ENCODE measurements around the gene SLC34A3. TPM values are rescaled to one million over a fixed set of nuclear protein-coding genes. Genes with fewer than 3 reads are reported as not detected.

The SLC34A3 gene
- total RNA-seq, 1 donor from 2014 or later: not detected

GRCh38 chr9:137227054-137227852 lies 3.4 kb upstream of the SLC34A3 start, which contains the start of gene RNF224:
TSS of gene RNF224 (plus strand) at chr9:137227502. CDS start at chr9:137228336, 834 bp downstream.
- DNase-seq (ENCODE audit: low read depth, low spot score): peak; percentile 81
- Mint-ChIP-seq H3K4me3 (peak within 1 kb of the TSS; percentile 82), H3K27me3 (ENCODE audit: low read depth) (peaks cover 6% of the 10 kb centered on the region), H3K27ac (ENCODE audit: unreplicated experiment) (no peak within 1 kb of the TSS), H3K36me3 (ENCODE audit: low read depth) (no peaks in the 10 kb centered on the region), H3K4me1 (peaks cover 4% of the 10 kb centered on the region), H3K9me3 (no peaks in the 10 kb centered on the region)
- TF ChIP-seq, protein P1, sequence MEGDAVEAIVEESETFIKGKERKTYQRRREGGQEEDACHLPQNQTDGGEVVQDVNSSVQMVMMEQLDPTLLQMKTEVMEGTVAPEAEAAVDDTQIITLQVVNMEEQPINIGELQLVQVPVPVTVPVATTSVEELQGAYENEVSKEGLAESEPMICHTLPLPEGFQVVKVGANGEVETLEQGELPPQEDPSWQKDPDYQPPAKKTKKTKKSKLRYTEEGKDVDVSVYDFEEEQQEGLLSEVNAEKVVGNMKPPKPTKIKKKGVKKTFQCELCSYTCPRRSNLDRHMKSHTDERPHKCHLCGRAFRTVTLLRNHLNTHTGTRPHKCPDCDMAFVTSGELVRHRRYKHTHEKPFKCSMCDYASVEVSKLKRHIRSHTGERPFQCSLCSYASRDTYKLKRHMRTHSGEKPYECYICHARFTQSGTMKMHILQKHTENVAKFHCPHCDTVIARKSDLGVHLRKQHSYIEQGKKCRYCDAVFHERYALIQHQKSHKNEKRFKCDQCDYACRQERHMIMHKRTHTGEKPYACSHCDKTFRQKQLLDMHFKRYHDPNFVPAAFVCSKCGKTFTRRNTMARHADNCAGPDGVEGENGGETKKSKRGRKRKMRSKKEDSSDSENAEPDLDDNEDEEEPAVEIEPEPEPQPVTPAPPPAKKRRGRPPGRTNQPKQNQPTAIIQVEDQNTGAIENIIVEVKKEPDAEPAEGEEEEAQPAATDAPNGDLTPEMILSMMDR (conservative IDR thresholded peaks at IDR 0.05): peak; percentile 87

DNA sequence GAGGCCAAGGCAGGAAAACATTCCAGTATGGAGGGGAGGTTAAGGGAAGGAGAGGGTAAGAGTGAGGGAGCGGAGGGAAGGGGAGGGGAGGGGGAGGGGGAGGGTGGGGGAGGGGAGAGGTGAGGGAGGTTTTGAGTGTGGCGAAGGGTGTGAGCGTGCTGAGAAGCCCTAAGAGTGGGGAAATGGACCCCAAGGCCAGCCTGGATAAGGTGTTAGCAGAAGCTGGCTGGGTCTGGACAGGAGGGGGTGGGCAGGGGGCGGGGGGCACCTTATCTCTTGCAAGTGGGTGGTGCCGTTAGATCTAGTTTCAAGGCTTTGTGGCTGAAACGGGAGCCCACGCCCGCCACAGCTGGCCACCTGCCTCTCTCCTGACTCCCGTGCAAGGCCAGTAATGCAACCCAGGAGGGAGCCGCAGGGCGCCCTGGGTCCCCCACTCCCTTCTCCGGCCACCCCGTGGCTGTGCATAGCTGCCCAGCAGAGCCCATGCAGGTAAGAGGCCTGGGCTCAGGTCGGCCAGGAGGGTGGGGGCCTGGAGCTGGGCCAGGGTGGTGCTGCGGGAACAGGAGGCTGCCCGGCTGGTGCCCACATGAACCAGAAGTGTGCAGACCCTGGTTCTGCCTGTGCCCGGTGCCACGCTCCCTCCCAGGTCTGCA lies 2.7 kb upstream of the SLC34A3 start:
- Mint-ChIP-seq H3K4me3 (peak overlapping the region; percentile 82), H3K27ac (ENCODE audit: unreplicated experiment) (no peak overlapping the region), H3K27me3 (ENCODE audit: low read depth) (peaks cover 4% of the 10 kb centered on the region), H3K36me3 (ENCODE audit: low read depth) (no peaks in the 10 kb centered on the region), H3K4me1 (peaks cover 4% of the 10 kb centered on the region), H3K9me3 (no peaks in the 10 kb centered on the region)
- TF ChIP-seq, protein P1 (conservative IDR thresholded peaks at IDR 0.05): no peak
- no peak for DNase-seq (ENCODE audit: low read depth, low spot score)

- no peaks in the 10 kb centered on the region for H3K9me3 Mint-ChIP-seq
- no peak overlapping the region for H3K4me3 Mint-ChIP-seq
- no peaks in the 10 kb centered on the region for H3K36me3 Mint-ChIP-seq (ENCODE audit: low read depth)
- peaks cover 4% of the 10 kb centered on the region for H3K4me1 Mint-ChIP-seq
- H3K27ac Mint-ChIP-seq (ENCODE audit: unreplicated experiment): no peak overlapping the region
- peaks cover 3% of the 10 kb centered on the region for H3K27me3 Mint-ChIP-seq (ENCODE audit: low read depth)
- DNase-seq (ENCODE audit: low read depth, low spot score): no peak
- TF ChIP-seq, protein P1 (conservative IDR thresholded peaks at IDR 0.05): no peak
Observed at GRCh38 chr9:137228506-137228967, 2.2 kb upstream of the SLC34A3 start.

DNA sequence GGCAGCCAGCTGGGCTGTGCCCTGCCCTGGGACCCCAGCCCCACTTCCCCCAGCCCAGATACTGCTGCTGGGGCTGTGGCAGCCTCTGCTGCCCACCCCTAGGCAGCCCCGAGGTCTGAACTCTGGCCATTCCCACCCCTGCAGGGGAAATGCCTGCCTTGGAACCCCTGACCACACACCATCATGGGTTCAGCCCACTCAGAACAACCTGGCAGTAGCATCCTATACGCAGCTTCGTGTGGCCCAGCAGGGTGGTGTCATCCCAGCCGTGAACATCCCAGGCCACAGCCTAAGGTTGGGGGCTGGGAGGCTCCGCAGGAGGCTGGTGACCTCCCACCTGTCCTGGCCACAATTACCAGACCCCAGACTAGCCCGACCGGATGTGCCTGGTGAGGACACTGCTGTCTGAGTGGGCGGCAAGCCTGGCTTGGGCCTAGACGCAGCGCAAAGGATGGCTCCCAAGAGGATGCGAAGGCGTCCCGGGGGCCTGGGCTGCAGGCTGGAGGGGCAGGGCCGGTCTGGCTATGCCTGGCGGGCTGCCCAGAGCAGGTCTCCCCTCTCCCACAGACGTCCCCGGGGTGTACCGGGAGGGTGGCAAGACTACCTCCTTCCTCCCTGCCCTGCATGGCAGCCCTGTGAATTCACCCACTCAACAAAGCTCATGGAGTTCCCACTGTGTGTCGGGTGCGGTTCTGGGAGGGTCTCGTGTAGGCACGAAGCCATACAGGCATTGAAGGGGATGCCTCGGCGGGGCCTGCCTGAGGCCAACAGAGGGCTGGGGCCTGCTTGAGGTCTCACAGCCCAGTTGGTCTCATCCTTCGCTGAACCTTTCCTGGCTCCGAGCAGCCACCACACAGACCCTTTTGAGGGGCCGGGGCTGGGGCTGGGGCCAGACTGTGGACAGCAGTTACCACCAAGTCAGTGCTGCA lies 1.5 kb upstream of the SLC34A3 start:
- no peak overlapping the region for H3K4me3 Mint-ChIP-seq
- peaks cover 3% of the 10 kb centered on the region for H3K27me3 Mint-ChIP-seq (ENCODE audit: low read depth)
- TF ChIP-seq, protein P1 (conservative IDR thresholded peaks at IDR 0.05): no peak
- H3K9me3 Mint-ChIP-seq: no peaks in the 10 kb centered on the region
- no peak overlapping the region for H3K27ac Mint-ChIP-seq (ENCODE audit: unreplicated experiment)
- DNase-seq (ENCODE audit: low read depth, low spot score): no peak
- H3K4me1 Mint-ChIP-seq: peaks cover 4% of the 10 kb centered on the region
- H3K36me3 Mint-ChIP-seq (ENCODE audit: low read depth): no peaks in the 10 kb centered on the region

Data from neural crest cell (in vitro differentiated cells).